ENCODE measurements around the gene STK38L.
"Not testable (repeated sequence)": the region's sequence is repeated elsewhere in the genome, so short reads cannot be mapped to it uniquely, and the experiment has no call there.

Gene STK38L

GRCh38 chr12:27229367-27229766 is 14.7 kb upstream of the STK38L start:
- no peak for DNase-seq (ENCODE audit: low spot score)

GRCh38 chr12:27231374-27231773 is 12.7 kb upstream of the STK38L start:
- DNase-seq (ENCODE audit: low spot score) = not testable (repeated sequence)

DNA sequence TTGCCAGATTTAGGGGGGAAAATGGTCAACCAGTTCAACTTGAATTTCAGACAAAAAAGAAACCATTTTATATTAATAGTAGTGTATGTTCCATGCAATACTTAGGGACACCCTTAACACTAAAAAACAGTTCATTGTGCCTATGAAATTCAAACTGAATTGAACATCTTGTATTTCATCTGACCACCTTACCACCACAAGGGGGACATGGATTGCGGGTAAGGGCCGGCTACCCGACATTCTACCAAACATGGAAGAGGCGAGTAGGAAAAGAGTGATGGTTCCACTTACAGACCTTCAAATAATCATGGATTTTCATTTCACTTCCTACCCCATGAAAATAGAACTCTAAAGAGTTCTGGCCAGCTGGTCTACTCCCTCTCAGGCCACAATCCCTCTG is 10.3 kb upstream of the STK38L start:
- DNase-seq (ENCODE audit: low spot score) = no peak

DNA sequence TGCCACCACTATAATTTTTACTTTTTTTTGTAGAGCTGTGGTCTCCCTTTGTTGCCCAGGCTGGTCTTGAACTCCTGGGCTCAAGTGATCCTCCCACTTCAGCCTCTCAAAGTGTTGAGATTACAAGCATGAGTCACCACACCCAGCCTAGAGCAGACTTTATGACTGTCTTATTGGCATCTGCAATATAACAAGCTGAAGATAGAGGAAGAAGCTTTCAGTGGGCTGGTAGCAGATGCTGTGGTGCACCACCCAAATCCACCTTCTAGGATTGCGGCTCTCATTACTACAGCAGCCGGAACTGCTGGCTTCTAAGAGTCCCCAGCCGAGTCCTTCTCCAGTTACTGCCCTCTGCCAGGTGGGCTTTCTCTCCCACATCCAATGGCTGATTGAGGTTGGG is 7.6 kb upstream of the STK38L start:
- no peak for DNase-seq (ENCODE audit: low spot score)

DNA sequence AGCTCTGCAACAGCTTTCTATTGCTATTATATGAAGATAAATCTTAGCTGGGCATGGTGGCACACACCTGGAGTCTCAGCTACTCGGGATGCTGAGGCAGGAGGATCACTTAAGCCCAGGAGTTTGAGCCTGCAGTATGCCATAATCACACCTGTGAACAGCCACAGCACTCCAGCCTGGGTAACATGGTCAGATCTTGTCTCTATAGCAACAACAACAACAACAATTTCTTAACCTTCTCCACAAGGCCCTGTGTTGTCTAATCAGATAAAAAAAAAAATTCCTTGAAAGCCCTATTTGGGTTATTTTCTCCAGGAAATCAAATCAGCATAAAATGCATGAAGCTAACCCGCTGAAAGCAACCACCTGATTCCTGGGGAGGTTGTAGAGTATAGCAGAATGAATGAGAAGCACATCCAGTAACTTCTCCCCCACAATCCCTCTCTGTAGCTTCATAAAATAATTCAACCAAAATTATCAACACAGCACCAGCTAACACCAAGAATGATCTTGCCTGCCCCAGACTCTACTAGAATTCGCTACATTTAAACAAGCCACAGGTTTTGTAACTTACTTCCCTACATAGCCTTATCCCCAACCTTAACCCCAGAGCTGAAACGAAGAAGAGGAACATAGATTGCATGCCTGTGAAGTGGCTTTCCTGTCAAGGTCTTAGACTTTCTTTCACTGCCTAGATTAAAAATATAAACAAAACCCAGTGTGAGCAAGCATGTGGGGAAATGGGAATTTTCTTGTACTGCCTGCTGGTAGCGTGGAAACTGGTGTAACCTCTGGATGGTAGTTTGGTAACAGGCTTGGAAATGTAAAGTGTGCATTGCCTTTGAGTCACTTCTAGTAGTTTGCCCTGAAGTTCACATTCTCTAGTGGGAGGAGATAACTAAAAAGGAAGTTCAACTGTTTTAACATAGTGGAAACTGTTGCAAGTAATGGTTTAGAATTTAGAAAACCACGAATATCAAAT is 6.0 kb upstream of the STK38L start:
- DNase-seq (ENCODE audit: low spot score) = peak; percentile 27

- no peak for DNase-seq (ENCODE audit: low spot score)
Measured at GRCh38 chr12:27243006-27243405, 1.1 kb upstream of the STK38L start.

DNA sequence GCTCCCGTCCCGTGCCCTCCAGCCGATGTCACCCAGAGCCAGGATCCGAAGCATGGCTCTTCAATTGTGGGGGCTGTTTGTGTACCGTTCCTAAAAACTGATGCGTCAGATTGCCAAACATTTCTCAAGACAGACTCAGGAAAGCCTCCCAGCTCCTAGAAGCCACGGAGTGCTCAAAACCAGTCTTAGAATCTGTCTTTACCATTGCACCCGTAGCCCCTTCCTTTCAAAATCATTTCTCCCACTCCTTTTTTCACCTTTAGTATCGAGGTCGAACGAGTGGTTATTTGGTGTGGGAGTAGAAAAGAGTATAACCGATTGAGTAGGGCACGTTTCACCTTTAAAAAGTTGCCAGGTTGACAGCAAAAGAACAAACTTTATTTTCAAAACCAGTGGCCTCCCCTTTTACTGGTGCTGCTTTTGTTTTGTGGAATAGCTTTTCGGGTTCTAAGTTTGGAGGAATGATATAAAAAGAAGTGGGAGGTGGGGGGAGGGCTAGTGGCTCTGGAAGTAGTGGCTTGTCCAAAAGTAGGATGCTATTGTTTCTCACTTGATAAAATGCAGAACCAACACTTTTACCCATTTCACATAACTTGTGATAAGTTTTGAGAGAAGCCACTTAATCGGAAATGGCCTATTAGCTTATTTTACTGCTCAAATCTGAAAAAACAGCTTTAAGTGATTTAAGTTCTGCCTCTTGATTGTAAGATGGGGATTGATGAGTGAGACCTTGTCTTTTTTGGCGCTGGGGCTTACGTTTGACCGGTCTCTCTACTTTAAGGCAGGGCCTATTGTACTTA is 803 bp downstream of the STK38L start:
- no peak for DNase-seq (ENCODE audit: low spot score)

- DNase-seq (ENCODE audit: low spot score) = no peak
Measured at GRCh38 chr12:27246141-27246540, 2.1 kb downstream of the STK38L start.

DNA sequence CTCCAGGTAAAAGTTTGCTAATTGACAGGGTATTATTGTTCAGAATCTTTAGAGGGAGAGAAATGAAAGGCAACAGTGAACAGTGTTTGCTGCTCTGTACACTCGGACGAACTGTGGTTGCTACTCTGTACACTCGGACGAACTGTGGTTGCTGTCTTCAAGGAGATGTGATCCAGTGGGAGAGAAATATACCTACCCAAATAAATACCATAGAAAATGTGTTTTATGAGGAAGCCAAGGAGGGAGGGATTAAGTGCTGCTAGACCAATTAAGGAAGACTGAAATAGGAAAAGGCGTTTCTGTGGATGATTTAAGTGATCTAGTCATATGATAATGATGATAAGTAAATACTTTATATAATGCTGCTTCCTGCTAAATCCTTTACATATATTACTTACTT is 2.7 kb downstream of the STK38L start:
- DNase-seq (ENCODE audit: low spot score) = no peak

DNA sequence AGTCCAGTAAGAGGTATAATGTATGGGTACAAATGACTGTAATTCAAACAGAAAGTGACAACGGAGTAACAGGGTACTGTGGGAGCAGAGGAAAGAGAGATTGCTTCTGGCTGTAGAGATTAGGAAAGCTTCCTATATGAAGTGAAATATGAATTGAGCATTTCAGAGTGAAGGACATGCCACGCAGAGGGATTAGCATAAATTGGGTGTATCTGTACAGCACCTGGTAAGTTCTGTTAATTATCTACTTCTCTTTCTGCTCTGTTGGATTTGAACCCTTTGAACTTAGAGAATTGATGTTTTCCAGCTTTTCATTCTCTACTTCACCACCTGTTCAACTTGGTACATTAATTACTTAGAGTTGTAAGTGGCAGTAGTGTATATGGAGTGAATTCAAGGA is 8.8 kb downstream of the STK38L start:
- DNase-seq (ENCODE audit: low spot score) = no peak

DNA sequence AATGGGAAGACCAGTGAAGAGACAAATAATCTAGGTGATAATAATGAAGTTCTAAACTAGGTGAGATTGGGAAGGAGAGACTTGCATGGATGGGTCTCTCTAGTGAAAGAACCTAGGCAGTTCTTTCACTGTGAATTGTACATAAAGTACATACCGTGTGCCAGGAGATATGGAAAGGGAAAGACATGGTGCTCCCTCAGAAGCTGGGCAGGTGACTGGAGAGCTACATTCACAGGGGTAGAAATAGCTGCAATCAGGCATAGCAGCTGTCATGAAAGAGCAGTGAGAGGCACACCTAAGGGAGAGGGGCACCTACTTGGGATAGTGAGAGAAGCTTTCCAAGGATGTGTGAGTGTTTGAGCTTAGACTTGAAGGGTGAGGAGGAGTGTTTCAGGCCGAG is 9.3 kb downstream of the STK38L start:
- DNase-seq (ENCODE audit: low spot score) = no peak

- DNase-seq (ENCODE audit: low spot score) = no peak
Measured at GRCh38 chr12:27255806-27256205, 11.7 kb downstream of the STK38L start.

- DNase-seq (ENCODE audit: low spot score) = no peak
Measured at GRCh38 chr12:27257104-27257843, 13.2 kb downstream of the STK38L start.

DNA sequence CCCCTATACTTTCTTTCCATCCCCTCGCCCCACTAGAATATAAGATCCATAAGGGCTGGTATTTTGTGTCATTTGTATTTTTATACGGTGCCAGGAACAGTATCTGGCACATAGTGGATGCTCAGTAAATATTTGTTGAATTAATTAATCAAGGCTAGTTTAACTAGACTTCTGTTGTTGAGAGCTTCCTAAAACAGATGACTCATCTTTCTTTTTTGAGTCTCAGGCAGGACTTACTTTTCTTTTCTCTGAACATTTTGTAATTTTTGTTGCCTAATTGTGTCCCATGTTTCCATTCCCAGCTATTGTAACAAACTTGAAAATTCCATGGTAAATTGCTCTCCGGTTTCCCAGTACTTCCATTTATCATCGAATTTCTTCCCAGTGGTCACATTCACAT is 16.7 kb downstream of the STK38L start:
- DNase-seq (ENCODE audit: low spot score) = no peak

- DNase-seq (ENCODE audit: low spot score) = no peak
Measured at GRCh38 chr12:27261866-27262265, 17.8 kb downstream of the STK38L start.

DNA sequence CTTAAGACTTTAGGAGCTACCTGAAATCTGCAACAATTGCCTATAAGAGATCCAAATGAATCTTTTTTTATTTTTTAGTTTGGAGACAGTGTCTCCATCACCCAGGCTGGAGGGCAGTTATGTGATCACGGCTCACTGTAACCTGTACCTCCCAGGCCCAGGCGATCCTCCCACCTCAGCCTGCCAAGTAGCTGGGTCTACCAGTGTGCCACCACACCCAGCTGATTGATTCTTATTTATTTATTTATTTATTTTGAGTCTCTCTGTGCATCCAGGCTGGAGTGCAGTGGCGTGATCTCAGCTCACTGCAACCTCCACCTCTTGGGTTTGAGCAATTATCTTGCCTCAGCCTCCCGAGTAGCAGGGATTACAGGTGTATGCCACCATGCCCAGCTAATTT is 26.1 kb downstream of the STK38L start:
- no peak for DNase-seq (ENCODE audit: low spot score)

- DNase-seq (ENCODE audit: low spot score) = no peak
Measured at GRCh38 chr12:27271206-27271605, 27.1 kb downstream of the STK38L start.

DNA sequence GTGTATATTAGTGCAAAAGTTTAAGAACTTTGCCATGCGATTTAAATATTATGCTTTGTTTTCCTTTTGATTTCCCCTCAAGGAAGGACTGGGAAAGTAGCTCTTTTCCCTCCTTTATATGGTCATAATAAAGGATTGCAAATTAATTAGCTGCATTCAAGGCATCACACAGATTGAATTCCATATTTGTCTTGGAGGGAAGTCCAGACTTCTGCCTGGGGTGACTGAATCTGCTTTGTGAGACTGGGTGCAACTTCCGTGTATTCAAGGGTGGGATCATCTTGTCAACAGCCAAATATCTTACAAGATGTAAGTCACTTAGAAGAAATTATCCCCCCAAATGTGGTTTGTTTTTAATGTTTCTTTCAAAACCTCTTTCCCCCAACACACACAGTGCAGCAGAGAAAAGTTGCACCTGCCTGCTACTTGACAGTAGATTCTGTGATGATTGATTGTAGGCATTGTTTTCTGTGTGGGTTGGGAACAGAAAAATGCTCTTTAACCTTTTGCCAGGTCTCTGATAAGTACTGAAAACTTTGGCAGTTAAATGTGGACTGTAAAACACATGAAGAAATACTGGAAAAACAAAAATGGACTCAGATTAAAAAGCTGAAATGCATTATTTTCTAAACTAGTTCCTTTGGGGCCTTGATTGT is 28.4 kb downstream of the STK38L start:
- no peak for DNase-seq (ENCODE audit: low spot score)

- DNase-seq (ENCODE audit: low spot score) = no peak
Measured at GRCh38 chr12:27273114-27273513, 29.0 kb downstream of the STK38L start.

DNA sequence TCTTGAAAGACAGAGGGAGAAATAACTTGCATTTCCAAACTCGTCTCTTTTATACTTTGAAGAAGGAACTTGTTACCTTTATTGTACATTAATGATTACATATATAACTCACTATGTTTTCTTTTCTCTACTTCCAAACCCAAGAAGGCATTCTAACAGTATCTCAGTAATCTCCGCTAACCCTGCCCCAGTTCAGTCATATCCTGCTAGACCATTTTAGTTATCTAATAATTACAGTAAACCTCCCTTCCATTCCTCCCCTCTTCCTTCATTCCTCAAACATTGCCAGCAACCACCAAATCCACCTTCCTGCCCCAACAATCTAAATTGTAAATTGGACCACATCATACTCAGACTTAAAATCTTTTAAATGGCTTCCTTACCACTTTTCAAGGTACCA is 30.6 kb downstream of the STK38L start:
- no peak for DNase-seq (ENCODE audit: low spot score)

GRCh38 chr12:27276275-27276674 is 32.2 kb downstream of the STK38L start:
- no peak for DNase-seq (ENCODE audit: low spot score)

DNA sequence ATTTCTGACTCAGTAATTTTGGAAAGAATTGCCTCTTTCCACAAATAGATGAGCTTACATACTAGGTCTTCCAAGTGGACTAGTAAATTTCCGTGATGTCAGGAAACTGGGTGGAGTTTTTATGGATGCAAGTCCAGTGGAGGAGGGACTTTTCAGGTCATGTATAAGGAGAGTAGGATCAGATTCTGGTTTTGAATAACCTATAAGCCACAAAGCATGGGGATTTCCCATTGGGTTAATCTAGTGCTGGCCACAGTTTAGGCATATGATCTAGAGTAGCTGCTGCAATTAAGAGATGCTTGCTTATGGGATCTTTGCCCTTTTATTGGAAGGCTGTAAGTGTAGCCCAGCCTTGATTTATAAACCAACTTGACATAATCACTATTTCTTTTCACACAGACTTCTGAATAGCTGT is 33.8 kb downstream of the STK38L start:
- DNase-seq (ENCODE audit: low spot score) = no peak
